DMS153 (cell line): ENCODE data around the gene RPL35A.
A peak's percentile ranks its signal among the peaks of the same experiment; 100 is the strongest.
"Not testable (repeated sequence)": the region's sequence is repeated elsewhere in the genome, so short reads cannot be mapped to it uniquely, and the experiment has no call there.

ENCODE experiments used
- DNase-seq: peaks from one replicate; lab custom pipeline; 2025; lab: John Stamatoyannopoulos, UW

RPL35A gene

DNA sequence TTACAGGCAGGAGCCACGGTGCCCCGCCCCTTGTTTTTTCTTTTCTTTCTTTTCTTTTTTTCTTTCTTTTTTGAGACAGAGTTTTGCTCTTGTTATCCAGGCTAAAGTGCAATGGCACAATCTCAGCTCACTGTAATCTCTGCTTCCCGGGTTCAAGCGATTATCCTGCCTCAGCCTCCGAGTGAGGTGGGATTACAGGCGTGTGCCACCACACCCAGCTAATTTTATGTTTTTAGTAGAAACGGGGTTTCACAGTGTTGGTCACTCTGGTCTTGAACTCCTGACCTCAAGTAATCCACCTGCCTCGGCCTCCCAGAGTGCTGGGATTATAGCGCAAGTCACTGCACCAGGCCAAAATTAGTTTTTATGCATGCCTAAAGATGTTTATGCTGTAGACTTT, 2.5 kb downstream of the RPL35A start:
- no peak for DNase-seq

DNA sequence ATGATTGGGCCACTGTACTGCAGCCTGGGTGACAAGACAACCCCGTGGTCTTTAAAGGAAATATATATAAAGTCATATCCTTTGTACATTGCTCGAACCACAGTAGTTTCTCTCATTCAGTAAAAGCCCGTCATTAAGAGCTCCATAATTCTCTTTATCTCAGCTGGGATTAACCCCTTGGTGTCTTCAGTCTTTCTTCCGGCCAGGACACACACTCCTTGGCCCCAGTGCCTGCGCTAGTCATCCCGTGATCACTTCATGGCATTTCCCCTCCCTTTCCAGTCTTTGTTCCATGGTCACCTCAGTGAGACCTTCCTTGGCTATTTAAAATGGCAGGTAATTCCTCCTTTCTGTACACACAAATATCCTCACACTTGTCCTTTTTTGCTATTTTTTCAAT, 3.3 kb downstream of the RPL35A start:
- DNase-seq, result no peak

DNA sequence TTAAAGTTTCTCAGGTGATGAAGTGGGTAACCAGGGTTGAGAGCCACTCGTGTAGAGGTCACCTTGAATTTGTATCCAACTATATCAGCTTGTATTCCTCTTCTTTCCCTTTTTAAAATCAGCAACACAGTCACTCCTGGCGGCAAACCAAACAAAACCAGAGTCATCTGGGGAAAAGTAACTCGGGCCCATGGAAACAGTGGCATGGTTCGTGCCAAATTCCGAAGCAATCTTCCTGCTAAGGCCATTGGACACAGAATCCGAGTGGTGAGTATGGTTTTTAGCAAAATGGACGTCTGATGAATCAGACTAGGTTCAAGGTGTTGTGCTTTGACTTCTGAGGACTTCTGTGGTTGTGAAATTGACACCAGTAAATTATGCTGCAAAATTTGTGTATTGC, 3.9 kb downstream of the RPL35A start:
- no peak for DNase-seq

DNA sequence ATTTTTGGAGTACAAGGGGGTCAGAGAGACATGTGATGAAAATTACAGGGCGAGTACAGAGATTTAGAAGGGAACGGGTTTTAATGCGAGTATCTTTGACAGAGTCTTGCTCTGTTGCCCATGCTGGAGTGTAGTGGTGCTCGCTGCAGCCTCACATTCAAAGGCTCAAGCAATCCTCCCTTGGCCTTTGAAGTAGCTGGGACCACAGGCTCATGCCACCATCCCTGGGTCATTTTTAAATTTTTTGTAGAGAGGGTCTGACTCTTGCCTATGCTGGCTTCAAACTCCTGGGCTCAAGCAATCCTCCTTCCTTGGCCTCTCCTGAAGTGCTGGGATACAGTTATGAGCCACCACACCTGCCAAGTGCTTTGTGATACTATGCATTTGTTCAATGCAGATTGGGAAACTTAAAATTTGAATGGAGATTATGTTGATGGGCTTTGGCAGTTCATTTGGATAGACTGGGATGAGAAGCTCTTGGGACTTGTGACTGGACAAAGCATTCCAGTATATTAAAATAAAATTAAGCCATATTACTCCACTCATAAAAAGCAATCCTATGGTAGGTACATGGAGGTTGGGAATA, 6.0 kb downstream of the RPL35A start:
- no peak for DNase-seq

DNA sequence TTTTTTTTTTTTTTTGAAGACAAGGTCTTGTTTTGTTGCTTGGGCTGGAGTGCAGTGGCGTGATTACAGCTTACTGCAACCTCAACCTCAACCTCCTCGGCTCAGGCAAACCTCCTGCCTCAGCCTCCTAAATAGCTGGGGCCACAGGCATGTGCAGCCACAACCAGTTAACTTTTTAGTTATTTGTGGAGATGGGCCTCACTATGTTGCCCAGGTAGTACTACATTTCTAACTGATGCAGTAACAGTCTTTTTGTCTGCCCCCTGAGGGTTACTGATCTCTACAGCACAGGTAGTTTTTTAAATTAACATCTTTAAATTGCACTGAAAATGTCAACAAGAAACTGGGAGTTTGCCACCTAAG, 6.6 kb downstream of the RPL35A start:
- DNase-seq, result no peak

DNA sequence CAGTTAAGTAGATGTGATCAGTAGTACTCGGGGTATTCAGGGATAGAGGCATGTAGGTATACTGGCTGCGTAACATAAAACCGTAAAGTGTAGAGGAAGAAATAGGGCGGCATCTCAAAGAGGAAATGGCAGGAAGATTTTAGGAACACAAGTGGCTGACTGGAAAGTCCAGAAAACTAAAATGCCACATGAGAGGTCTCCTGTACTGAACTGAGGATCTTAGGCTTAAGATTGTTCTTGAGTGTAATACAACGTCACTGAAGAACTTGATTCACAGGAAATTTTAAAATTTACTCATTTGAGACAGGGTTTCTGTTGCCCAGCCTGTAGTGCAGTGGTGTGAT, 7.8 kb downstream of the RPL35A start:
- no peak for DNase-seq

DNA sequence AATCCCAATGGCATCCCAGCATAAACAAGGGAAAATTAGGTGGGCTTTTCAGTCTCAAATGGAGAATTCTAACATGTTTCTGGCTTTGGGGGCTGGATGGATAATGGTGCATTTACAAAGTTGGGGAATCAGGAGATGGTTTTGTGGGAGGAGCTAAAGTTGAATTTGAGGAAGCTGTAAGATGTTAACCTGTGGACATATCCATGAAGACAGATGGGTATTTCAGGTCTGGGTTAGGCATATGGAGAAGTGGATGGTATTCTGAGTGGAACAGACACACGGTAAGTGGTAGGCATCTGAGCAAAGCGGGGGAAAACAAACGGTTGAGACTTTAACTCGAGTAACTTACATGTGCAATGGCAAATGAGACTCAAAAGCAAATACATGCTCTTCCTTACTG, 8.4 kb downstream of the RPL35A start:
- no peak for DNase-seq

DNA sequence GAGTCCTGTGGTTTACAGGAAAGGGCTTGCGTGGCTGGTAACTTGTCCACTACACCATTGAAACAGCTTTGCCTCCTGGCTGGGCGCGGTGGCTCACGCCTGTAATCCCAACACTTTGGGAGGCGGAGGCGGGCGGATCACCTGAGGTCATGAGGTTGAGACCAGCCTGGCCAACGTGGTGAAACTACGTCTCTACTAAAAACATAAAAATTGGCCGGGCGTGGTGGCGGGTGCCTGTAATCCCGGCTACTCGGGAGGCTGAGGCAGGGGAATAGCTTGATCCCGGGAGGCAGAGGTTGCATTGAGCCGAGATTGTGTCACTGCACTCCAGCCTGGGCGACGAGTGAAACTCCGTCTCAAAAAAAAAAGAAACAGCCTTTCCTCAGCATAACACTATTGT, 8.9 kb downstream of the RPL35A start:
- not testable (repeated sequence) for DNase-seq

DNA sequence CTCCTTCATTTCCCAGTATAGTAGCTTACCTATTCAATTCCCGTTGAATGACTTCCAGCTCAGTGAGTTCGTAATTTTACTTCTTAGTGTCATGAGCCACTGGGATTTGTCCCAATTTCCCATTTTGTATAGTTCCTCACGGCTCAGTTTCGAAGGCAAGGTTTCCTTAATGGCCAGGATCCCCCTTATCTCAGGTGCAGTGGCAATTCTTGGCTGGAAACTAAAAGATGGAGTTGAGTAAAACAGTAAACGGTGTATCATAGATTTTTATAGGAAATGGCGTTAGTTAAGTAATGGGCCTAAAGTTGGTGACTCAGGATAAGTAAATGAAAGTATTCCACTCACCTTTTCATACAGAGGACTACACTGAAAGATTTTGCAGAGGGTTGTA, 9.5 kb downstream of the RPL35A start:
- DNase-seq, result no peak

DNA sequence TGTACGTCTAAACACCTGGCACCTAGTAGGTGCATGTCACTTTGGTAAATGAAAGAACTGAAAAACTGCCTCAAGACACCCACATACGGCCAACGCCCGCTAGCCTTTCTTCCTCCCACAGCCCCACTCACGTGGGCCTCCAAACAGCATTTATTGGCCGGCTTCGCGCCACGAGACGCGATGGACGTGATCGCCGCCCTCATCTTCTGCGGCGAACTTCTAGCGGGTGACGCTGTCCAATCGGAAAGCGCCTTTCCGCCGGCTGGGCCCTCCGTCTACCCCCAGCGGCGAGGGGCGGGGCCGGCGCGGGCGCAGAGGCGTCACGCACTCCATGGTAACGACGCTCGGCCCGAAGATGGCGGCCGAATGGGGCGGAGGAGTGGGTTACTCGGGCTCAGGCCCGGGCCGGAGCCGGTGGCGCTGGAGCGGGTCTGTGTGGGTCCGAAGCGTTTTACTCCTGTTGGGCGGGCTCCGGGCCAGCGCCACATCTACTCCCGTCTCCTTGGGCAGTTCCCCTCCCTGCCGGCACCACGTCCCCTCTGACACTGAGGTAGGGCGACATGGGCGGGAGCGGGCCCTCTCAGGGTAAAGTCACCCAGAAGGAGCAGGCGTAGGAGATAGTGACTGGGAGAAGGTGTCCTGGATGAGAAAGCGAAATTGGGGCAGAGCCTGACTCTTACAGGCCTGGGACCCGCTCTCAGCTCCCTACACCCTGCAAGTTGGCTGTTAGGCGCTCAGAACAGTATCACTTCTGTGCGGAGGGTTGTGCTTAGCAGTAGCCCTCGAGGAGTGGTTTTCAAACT, 10.1 kb downstream of the RPL35A start, which contains the start of gene LMLN:
Gene LMLN, plus strand, starts transcription at position 327 of the 803 bp plus-strand sequence. Its CDS starts 29 bp downstream, at position 356.
- peak; percentile 94 for DNase-seq

DNA sequence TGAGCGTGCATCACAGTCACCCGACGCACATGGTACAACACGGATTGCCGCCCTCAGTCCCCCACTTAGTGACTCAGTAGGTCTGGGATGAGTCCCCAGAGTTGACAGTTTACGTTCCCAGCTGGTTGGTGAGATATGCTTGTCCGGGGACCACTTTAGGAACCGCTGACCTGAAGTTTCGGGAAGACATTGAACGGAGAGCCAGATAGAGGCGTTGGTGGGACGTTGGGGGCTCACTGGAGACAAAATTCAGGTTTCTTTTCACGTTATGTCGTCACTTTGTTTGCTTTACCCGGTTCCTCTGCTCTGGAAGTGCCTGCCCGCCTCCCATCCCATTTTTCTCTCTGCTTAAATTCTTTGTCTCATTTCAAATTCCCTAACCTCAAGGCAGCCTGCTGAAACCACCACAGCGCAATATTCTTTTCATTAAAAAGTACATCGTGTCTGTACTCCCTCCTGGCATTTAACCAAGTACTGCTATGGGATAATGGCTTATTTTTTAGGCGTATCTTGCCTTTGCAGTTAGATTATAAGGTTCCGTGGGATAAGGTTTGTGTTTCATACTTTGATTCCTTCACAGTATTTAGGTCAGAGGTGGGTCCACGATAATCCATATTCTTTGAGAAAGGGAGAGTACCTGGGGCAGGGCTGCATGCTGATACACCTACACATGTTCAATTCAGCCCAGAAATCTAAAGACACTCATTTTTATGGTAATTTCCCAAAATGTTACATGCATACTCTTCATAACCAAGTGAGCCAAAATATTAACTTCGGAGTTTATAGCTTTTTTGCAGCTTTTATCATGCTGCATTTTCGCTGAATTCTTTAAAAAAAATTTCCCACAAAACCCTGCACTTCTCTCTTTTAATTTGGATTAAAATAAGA, 10.9 kb downstream of the RPL35A start:
- no peak for DNase-seq

DNA sequence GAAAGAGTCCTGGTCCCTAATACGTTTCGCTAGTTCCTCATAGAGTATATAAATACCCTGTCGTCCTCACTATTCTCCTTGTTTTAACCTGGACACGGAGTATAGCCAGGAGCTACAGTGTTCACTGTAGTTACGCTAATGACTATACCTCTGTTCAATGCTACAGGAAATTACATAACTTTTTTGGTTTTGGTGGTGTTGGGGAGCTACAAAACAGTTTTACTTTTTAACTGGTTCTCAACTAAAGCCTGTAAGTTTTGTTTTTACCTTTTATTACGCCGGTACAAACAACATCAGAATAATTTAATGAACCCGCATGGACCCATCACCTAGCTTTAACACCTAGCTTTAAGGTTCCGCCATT, 11.6 kb downstream of the RPL35A start:
- DNase-seq, result no peak

DNA sequence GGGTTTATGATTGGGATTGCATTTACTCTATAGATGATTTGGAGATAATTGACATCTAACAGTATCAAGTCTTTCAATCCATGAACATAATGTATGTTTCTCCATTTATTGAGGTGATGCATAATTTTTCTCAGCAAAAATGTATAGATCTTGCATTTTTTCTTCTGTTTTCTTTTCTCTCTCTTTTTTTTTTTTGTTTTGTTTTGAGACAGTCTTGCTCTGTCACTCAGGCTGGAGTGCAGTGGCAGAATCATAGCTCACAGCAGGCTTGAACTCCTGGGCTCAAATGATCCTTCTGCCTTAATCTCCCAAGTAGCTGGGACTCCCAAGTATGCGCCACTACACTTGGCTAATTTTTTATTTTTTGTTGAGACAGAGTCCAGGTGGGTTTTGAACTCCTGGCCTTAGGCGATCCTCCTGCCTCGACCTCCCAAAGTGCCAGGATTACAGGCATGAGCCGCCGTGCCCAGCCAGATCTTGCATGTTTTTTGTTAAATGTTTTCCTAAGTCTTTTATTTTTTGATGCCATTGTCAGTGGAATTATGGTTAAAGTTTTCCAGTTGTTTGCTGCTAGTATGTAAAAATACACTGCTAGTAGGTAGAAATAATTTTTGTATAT, 13.1 kb downstream of the RPL35A start:
- DNase-seq, result no peak

DNA sequence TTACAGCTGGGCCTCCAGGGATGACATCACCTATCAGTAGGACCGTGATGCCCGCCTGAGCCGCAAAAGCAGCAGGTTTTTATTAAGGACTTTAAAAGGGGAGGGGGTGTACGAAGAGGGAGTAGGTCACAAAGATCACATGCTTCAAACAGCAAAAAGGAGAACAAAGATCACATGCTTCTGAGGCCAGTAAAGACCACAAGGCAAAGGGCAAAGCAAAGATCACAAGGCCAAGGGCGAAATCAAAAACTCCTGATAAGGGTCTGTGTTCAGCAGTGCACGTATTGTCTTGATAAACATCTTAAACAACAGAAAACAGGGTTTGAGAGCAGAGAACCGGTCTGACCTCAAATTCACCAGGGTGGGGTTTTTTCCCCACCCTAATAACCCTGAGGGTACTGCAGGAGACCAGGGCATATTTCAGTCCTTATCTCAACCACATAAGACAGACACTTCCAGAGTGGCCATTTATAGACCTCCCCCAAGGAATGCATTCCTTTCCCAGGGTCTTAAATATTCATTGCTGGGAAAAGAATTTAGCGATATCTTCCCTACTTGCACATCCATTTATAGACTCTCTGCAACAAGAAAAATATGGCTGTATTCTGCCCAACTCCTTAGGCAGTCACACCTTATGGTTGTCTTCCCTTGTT, 17.5 kb downstream of the RPL35A start:
- DNase-seq, result not testable (repeated sequence)

DNA sequence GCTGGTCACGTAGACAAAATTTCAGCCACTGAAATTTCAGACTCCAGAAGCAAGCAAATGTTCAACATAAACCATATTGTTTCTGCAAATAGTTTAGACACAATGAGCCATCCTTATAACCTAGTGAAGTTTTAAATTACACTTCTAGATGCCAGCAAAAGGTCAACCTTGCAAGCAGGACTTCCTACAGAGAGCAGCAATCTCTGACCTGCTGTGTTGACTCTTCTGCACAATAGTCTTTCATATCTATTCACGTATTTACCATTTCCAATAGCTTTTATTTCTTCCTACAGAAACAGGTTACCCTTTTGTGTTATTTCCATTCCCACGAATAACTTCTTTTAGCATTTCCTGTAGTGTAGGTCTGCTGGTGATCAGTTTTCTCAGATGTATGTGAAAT, 20.6 kb downstream of the RPL35A start:
- no peak for DNase-seq

DNA sequence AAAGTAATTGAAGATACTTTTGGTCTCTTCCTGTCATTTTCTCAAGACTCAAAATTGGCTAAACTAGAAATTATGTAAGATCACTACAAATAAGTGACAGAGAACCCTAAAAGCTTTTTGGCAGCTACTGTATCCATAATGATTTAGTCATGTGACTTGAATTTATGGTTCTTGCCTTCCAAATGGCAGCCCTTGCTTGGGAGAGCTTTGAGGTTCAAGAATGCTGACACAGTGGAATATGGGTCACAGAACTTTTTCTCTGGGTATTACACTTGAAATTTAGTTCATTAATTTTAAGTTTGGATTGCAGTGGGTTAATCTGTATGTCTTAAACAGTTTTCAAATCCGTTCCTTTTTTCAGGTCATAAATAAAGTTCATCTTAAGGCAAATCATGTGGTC, 24.0 kb downstream of the RPL35A start:
- no peak for DNase-seq

DNA sequence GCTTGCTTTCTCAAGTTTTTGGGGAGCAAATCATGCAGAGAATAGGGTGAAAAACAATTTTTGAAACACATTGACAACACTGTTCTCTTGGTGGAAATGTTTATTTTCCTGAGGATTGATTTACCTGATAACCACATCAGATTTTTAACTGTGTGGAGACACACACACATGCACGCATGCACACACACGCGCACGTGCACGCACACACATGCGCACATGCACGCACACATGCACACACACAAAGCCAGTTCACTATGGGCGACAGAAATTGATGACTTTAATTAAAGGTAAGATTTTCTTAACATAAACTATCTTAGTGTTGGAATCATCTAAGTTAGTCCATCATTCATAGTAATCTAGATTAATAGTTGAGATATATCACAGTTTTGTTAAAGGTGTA, 25.3 kb downstream of the RPL35A start:
- DNase-seq, result no peak

DNA sequence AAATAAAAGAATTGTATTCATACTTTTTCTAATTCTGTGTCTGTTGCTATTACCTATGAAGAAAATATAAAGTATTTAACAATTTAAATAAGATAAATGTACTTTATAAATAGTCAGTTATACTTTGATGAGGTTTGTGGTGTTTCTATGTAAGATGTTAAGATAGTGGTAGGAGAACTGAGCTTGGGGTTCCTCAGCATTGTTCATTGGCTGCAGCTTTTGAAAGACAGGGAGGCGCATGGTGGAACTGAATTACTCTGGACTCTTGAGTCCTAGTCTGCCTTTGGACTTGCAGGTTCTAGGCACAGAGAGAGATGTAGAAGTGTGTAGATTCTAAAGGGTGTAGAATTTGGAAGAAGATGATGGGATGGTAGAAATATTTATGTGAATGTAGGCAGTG, 33.1 kb downstream of the RPL35A start:
- no peak for DNase-seq

DNA sequence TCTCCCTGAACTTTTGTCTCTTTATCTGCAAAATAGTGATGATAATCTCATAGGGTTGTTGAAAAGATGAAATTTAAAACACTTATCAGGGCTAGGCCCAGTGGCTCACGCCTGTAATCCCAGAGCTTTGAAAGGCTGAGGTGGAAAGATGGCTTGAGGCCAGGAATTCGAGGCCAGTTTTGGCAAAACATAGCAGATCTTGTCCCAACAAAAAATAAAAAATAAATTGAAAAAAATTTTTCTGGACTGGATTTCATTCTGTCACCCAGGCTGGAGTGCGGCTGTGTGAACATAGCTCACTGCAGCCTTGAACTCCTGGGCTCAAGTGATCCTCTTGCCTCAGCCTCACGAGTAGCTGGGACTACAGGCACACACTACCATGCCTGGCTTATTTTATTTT, 39.7 kb downstream of the RPL35A start:
- no peak for DNase-seq

DNA sequence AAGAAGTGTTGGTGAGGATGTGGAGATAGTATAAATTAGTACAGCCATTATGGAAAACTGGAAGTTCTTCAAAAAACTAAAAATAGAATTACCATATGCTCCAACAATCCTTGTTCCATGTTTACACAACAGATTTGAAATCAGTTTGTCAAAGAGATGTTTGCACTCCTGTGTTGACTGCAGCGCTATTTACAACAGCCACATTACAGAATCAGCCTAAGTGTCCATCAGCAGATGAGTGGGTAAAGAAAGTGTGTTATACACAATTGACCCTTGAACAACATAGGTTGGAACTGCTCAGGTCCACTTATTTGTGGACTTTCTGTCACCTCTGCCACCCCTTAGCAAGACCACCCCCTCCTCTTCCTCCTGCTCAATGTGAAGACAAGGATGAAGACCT, 44.7 kb downstream of the RPL35A start:
- no peak for DNase-seq

DNA sequence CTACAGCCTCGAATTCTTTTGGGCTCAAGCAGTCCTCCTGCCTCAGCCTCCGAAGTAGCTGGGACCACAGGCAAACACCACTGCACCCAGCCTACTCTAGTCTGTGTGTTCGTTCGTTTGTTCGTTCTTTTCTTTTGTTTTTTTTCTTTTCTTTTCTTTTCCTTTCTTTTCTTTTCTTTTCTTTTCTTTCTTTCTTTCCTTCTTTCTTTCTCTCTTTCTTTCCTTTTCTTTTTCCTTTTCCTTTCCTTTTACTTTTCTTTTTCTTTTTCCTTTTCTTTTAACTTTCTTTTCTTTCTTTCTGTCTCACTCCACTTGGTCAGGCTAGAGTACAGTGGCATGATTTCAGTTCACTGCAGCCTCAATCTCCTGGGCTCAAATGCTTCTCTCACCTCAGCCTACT, 46.9 kb downstream of the RPL35A start:
- no peak for DNase-seq

DNA sequence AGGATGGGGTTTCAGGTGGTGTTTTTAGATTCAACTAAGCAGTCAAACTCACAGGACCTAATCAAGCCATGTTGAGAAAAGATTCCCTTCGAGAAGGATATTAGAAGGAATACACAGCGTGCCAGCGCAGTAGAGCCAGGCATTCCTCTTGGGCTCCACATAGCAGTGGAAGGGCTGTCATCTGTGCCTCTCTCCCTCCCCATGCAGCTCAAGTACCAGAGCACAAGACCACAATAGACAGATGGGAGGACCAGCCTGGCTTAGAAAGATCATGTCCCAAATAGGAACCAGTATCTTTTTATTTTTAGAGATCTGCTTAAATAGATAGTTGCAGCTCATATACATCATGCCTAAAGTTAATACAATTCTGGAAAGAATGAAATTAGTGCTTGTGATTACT, 47.9 kb downstream of the RPL35A start:
- DNase-seq, result no peak
